NCI-H82 treated with DMSO at 0.1 percent for 48 hours (cell line): ENCODE data around the gene ALAS1.

Experiments
- DNase-seq: peaks from one replicate; lab custom pipeline; 2025; ENCODE audit not compliant: unreplicated experiment; lab: John Stamatoyannopoulos, UW

Gene ALAS1

GRCh38 chr3:52220380-52221026, 22.5 kb downstream of the ALAS1 start:
- DNase-seq, result no peak

- no peak for DNase-seq
Observed at GRCh38 chr3:52221141-52221562, 23.2 kb downstream of the ALAS1 start.

DNA sequence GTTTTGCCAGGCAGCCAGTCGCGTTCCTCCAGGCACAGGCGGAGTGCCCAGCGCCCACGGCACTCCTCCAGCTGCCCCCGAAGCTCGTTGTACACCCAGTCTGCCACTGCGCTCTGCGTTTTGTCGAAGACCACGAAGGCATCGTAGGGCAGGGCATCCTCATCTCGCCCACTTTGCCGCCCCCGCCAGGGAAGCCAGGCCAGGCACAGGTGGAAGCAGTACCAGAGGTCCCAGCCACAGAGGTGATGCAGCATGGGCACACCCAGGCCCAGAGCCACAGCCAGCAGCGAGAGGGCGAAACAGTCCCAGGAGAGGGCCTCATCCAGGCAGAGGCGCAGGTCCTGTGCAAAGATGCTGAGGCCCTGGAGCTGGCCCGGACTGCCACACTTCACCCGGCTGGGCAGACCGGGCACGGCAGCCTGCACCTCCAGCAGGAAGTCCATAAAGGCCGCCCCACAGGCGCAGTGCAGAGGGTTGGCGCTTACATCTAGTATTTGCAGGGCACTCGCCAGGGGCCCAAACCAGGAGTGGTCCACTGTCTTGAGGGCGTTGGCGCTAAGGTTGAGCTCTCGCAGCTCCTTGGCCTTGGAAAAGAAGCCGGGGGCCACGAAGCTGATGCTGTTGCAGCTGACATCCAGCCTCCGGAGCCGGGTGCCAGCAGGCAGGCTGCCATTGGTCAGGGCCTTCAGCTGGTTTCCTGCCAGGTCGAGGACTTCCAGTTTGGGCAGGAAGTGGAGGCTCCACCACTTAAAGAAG, 23.8 kb downstream of the ALAS1 start:
- DNase-seq, result no peak

- DNase-seq, result no peak
Observed at GRCh38 chr3:52222319-52223221, 24.6 kb downstream of the ALAS1 start.

GRCh38 chr3:52223449-52224408, 25.8 kb downstream of the ALAS1 start:
- DNase-seq, result no peak

GRCh38 chr3:52225452-52226228, 27.7 kb downstream of the ALAS1 start, which contains the start of gene TLR9:
Gene TLR9, minus strand, starts transcription at chr3:52225645. Its CDS starts 116 bp downstream, at chr3:52225529.
- no peak for DNase-seq

DNA sequence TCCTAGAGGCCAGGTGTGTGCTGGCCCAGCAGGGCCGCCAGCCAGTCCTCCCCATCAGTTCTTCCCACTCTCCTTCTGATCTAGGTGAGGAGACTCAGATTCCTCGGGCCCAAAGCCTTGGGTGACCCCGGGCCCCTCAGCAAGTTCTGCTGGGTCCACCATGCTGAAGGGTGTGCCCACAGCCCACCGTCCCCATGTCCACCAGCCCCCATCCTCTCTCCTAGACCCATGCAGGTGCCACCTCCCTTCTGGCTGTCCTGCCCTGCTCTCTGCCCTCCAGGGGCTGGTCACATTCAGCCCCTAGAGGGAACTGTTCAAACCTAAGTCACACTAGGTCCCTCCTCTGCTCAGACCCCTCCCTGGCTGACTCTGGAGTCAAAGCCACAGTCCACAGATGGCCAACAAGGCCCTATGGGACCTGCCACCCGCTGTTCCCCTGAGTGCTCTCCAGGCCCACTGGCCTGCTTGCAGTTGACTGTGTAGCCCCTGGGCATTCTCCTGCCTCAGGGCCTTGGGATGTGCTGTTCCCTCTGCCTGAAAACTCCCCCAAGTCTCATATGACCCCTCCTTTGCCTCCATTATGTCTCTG, 28.4 kb downstream of the ALAS1 start:
- DNase-seq, result no peak

DNA sequence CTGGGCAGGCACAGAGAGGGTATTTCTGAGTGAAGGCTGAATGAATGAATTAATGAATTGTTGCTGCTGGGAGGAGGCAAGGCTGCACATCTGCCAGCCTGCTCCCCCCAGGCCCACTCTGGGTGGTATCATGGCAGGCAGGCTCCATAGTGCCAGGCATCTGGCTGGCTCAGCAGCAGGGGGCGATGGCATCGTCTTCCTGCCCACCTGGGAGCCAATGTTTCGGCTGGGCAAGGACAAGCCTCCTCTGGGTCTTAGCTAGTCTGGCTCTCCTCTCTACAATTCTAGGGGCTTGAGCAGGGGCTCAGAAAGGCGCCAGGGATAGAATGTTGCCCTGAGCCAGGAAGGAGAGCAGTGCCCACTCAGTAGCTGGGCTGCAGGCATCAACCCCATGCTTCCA, 29.2 kb downstream of the ALAS1 start:
- no peak for DNase-seq

DNA sequence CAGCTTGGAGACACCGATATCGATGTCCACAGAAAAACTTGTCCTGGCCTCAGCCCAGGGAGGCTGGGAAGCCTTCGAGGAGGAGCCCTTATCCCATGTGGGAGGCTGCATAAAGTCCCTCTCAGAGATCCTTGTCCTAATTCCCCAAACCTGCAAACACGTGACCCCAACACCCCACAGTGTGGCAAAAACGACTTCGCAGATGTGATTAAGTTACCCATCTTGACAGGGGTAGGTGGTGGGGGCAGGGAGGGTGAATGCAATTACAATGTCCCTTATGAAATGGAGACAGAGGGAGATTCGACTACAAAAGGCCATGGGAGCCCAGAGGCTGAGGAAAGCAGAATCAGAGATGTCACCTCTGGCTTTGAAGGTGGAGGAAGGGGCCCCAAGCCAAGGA, 29.8 kb downstream of the ALAS1 start:
- DNase-seq, result no peak

DNA sequence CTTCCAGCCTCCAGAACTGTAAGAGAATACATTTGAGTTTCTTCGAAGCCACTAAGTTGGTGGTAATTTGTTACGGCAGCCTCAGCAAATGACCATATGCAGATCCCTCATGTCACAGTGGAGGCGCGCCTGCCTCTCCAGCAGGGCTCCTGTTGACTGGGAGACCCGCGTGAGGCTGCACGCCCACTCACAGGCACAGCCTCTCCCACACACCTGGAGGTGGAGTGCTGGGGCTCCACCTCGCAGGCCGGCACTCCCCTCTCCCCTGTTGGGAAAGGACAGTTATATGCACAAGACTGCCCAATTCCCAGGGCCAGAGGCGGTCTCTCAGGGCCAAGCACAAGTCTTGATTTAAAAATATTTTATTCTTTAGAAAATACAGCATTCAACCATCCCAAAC, 30.3 kb downstream of the ALAS1 start:
- no peak for DNase-seq

GRCh38 chr3:52228751-52229291, 30.9 kb downstream of the ALAS1 start:
- DNase-seq, result no peak

DNA sequence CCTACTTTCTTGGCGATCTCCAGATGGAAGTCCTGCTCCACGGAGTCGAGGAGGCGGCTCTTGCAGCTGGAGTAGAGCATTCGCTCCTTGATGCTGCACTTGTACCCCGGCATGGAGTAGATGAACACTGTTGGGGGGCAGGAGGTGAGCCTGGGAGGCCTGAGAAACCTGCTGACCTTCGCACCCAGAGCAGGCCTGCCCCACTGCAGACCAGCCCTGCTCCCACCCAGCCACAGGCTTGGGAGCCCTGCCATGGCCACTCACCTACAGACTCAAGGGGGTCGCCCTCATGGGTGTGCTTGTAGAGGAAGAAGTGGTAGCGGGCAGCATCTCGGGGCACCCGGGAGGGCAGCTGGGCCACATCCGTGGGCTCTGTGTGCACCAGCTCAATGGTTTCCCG, 31.7 kb downstream of the ALAS1 start:
- no peak for DNase-seq

GRCh38 chr3:52230461-52230860, 32.5 kb downstream of the ALAS1 start:
- DNase-seq, result no peak

DNA sequence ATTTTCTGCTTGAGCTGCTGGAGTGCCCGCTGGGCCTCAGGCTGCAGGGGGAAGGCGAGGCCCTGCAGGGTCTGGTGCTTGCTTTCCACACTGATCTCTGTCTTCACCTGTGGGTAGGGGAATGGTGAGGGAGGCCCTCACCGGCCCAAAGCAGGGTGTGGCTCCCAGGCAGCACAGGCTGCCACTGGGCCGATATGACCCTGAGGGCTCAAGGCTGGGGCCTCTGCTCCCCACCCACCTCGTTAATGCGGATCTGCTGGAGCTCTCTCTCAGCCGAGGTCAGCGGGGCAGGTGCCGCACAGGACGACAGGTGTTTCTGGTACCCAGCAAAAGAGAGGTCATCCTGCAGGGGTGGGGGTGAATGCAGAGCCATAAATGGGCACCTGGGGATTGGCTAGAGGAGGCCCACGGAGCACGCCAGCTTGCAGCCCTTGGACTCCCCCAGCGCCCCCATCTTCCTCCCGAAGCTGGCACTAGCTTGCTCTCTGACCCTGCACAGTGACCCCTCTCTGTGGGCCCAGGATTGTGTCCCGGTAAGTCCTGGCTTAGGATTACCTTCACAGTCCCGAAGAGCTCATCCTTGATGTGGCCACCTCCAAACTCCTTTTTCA, 33.0 kb downstream of the ALAS1 start:
- DNase-seq, result no peak

GRCh38 chr3:52231502-52232278, 33.7 kb downstream of the ALAS1 start:
- DNase-seq, result no peak

- DNase-seq, result no peak
Observed at GRCh38 chr3:52232279-52233107, 34.5 kb downstream of the ALAS1 start.

- no peak for DNase-seq
Observed at GRCh38 chr3:52233108-52233591, 35.2 kb downstream of the ALAS1 start.
